Adipose tissue (tissue), 3 donors: ENCODE measurements around the gene MRPS15. TPM values are rescaled to one million over a fixed set of nuclear protein-coding genes. Genes with fewer than 3 reads are reported as not detected.
"Not testable (repeated sequence)": the region's sequence is repeated elsewhere in the genome, so short reads cannot be mapped to it uniquely, and the experiment has no call there.

Experiments used
- H3K27ac ChIP-seq: one replicate; pipeline ENCODE4 v1.5.1; 2013; ENCODE audit warnings: low read depth, low read length
- WGBS, 3 donors: extraction: QIAGEN DNeasy Blood & Tissue Kit; methylation state at CpG; one replicate each; pipeline ENCODE4 v1.1.7; 2013; 5-methylcytosine and 5-hydroxymethylcytosine counted together
- polyA plus RNA-seq, 3 donors: library from polyadenylated mRNA; stranded (reverse); fragments of 200-250 nt; gene quantifications; one replicate each; pipeline ENCODE4 v1.2.3, GENCODE V29; 2013
- donor health status: healthy with polysubstance abuse.
- donor health status: Bipolar disorder and iron deficiency.
- donor health status: healthy.

MRPS15 gene
- 100 to 1,000 TPM in 2 of 3 donors, 10 to 100 TPM in 1; 69.1 to 142 (median 130) TPM for polyA plus RNA-seq

DNA sequence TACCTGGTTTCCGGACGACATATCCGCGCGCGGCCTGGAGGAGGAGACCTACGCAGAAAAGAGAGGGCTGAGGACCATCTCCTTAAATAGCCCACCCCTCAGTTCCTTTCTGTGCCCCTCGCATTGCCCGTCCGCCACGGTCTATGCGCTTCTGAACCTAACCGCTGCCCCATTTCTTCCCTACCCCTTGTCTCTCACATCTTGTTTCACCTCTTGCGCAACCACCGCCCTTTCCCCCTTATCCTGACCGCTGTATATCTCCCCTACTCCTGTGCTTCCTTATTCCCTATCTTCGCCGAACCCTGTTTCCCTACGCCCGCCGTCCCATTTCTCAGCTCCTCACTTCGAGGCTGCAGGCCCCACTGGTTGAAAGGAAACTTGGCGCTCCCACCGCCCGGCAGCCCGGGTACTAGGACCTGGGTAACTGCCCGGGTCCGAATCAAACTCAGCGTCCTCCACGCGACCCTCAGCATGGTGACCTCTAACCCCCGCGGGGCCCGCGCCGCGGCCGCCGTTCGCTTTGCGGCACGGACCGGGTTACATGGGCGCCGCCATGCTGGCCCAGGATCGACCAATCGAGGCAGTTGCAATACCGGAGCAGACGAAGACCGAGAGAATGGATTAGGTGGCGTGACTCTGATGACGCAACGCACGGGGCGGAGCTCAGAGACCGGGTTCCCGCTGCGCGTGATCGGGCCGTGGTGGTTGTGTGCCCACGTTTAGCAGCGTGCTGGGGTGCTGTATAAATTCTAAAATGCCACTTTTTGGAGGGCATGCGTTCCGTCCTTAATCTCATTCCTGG lies at the start of gene MRPS15:
Gene MRPS15, minus strand, starts transcription at position 582 of the 802 bp plus-strand sequence. Its CDS starts 109 bp downstream, at position 473.
- 0 to 1% (median 1%) methylated on average over 65 of the region's 65 CpGs for WGBS, 3 donors
- peak within 1 kb of the TSS; percentile 70 for H3K27ac ChIP-seq

- 54 to 73% (median 68%) methylated on average over 1 of the region's 1 CpG for WGBS, 3 donors
- no peak overlapping the region for H3K27ac ChIP-seq
Observed at GRCh38 chr1:36512842-36513241, 48.7 kb upstream of the MRPS15 start.

- H3K27ac ChIP-seq: no peak overlapping the region
- WGBS, 3 donors: 65 to 78% (median 78%) methylated on average over 15 of the region's 15 CpGs
Observed at GRCh38 chr1:36511804-36512798, 47.9 kb upstream of the MRPS15 start.

GRCh38 chr1:36511220-36511619 lies 47.0 kb upstream of the MRPS15 start:
- 71 to 81% (median 80%) methylated on average over 2 of the region's 2 CpGs for WGBS, 3 donors
- H3K27ac ChIP-seq: not testable (repeated sequence)

- H3K27ac ChIP-seq: no peak overlapping the region
- WGBS, 3 donors: 76 to 87% (median 86%) methylated on average over 7 of the region's 7 CpGs
Observed at GRCh38 chr1:36510418-36510817, 46.2 kb upstream of the MRPS15 start.

DNA sequence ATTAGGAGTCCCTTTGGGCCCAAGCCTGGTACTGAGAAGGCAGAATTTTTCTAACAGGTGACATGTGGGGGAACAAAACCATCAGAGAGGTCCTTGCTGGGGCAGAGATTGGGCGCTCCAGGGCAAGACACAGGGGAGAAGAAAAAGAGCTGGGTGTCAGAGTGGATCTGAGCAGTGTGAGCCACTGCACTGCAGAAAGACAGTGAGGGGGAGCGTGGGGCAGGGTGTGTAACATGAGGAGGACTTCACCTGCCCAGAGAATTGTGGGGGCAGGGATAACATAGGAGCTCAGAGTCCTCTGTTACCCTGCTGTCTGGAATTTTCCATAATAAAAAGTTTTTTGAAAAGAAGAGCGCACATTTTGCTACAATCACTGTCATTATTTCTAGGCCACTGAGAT lies 44.1 kb upstream of the MRPS15 start:
- H3K27ac ChIP-seq: no peak overlapping the region
- WGBS, 3 donors: 77 to 88% (median 86%) methylated on average over 3 of the region's 3 CpGs

- H3K27ac ChIP-seq: no peak overlapping the region
- WGBS, 3 donors: 48 to 60% (median 53%) methylated on average over 5 of the region's 5 CpGs
Observed at GRCh38 chr1:36506276-36506920, 42.2 kb upstream of the MRPS15 start.

GRCh38 chr1:36503733-36504132 lies 39.5 kb upstream of the MRPS15 start:
- WGBS, 3 donors: 60 to 80% (median 68%) methylated on average over 1 of the region's 1 CpG
- no peak overlapping the region for H3K27ac ChIP-seq

DNA sequence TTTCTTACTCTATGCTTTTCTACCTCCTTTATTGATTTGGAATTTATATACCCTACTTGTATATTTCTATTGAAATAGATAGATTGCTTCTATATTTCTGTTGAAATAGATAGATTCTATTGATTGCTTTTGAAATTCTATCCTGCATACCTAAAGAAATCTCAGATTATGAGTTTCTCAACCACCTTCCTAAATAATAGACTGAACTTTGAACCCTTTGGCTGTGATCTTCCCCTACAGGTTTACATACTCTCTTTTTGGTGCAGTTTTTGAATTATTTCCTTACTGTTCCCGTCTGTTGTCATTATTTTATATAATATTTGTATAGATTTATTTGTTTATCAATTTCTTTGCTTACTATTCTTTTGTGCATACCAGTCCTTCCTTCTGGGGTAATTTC lies 39.0 kb upstream of the MRPS15 start:
- WGBS, 3 donors: 47 to 80% (median 79%) methylated on average over 1 of the region's 1 CpG

DNA sequence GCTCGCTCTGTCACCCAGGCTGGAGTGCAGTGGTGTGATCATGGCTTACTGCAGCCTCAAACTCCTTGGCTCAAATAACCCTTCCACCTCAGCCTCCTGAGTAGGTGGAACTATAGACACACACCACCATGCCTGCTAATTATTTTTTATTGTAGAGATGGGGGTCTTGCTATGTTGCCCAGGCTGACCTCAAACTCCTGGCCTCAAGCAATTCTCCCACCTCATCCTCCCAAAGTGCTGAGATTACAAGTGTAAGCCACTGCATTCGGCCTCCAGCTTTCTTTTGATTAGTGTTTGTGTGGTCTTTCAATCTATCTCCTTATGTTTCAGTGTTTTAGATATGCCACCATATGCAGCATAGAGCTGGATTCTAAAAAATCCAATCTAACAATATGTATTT lies 38.4 kb upstream of the MRPS15 start:
- no peak overlapping the region for H3K27ac ChIP-seq
- 81 to 82% (median 81%) methylated on average over 2 of the region's 2 CpGs for WGBS, 3 donors

More for the DNA sequence above, 39.0 kb upstream of the MRPS15 start:
- no peak overlapping the region for H3K27ac ChIP-seq

- 76 to 87% (median 87%) methylated on average over 4 of the region's 4 CpGs for WGBS, 3 donors
- H3K27ac ChIP-seq: not testable (repeated sequence)
Observed at GRCh38 chr1:36501911-36502310, 37.7 kb upstream of the MRPS15 start.

GRCh38 chr1:36497207-36497606 lies 33.0 kb upstream of the MRPS15 start:
- no peak overlapping the region for H3K27ac ChIP-seq
- 66 to 83% (median 73%) methylated on average over 2 of the region's 2 CpGs for WGBS, 3 donors

DNA sequence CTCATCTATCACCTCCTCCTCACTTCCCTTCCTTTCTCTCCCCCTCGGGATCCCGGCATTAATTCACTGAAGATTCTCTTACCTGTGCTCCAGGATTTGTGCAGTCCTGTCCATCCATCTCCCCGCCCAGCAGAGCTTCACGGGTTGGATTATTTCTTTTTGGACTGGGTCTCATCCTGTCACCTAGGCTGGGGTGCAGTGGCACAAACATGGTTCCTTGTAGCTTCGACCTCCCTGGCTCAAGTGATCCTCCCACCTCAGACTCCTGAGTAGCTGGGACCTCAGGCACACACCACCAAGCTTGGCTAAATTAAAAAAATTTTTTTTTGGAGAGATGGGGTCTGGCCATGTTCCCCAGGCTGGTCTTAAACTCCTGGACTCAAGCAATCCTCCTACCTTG lies 30.8 kb upstream of the MRPS15 start:
- 84 to 88% (median 85%) methylated on average over 5 of the region's 5 CpGs for WGBS, 3 donors
- H3K27ac ChIP-seq: no peak overlapping the region

DNA sequence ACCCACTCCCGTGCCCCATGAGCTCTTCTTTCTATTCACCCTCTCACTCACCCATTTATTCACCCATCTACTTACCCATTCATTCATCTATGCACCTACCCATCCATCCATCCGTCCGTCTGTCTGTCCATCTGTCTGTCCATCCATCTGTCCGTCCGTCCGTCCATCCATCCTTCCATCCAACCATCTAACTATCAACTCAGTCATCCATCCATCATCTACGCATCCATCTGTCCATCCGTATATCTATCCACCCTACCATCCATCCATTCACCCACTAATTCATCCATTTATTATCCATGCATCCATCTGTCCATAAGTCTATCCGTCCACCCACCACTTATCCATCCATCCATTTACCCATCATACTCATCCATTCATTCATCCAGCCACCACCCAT lies 29.3 kb upstream of the MRPS15 start:
- WGBS, 3 donors: 81 to 92% (median 91%) methylated on average over 9 of the region's 9 CpGs
- no peak overlapping the region for H3K27ac ChIP-seq

DNA sequence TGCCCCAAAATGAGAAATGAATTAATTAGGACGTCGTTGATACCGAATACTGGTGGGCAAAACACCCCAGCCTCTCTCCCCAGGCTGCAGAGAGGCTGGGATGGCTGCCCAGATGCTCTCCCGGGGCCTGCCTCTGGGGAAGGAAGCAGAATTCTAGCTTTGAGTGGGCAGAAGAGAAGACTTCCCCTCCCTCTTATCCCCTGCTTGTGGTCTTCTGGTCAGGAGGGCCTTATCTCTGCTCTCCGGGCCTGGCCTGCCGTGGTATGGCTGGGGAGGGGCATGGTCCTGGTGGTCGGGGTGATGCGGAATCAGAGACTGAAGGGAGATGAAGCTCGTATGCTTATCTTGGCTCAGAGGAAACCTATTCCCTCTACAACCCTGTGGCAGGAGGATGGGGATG lies 28.3 kb upstream of the MRPS15 start:
- 18 to 37% (median 32%) methylated on average over 9 of the region's 9 CpGs for WGBS, 3 donors
- H3K27ac ChIP-seq: no peak overlapping the region

- 47 to 79% (median 57%) methylated on average over 10 of the region's 10 CpGs for WGBS, 3 donors
- H3K27ac ChIP-seq: not testable (repeated sequence)
Observed at GRCh38 chr1:36489258-36490051, 25.3 kb upstream of the MRPS15 start.

GRCh38 chr1:36487906-36488305 lies 23.7 kb upstream of the MRPS15 start:
- 77 to 87% (median 78%) methylated on average over 3 of the region's 3 CpGs for WGBS, 3 donors
- H3K27ac ChIP-seq: no peak overlapping the region

DNA sequence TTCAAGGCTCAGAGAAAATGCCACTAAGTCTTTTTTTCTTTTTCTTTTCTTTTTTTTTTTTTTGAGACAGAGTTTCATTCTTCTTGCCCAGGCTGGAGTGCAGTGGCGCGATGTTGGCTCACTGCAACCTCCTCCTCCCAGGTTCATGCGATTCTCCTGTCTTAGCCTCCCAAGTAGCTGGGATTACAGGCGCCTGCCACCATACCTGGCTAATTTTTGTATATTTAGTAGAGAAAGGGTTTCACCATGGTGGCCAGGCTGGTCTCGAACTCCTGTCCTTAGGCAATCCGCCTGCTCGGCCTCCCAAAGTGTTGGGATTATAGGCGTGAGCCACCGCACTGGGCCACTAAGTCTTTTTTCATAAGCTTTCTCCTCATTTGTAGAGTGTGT lies 23.1 kb upstream of the MRPS15 start:
- WGBS, 3 donors: 83 to 91% (median 91%) methylated on average over 9 of the region's 9 CpGs
- H3K27ac ChIP-seq: not testable (repeated sequence)
